ENCODE results near the gene SOX13. TPM values are rescaled to one million over a fixed set of nuclear protein-coding genes. Genes with fewer than 3 reads are reported as not detected.
"Not testable (repeated sequence)": the region's sequence is repeated elsewhere in the genome, so short reads cannot be mapped to it uniquely, and the experiment has no call there.

Gene SOX13
- total RNA-seq, 1 donor from 2014 or later, result 0.42 TPM

GRCh38 chr1:204087181-204087892 lies 14.4 kb downstream of the SOX13 start:
- intact Hi-C loops (cut with micrococcal nuclease), result no loop called here

- intact Hi-C loops (cut with micrococcal nuclease), result no loop called here
These were observed 15.1 kb downstream of the SOX13 start for GRCh38 chr1:204087893-204088528.

- intact Hi-C loops (cut with micrococcal nuclease), result no loop called here
These were observed 15.7 kb downstream of the SOX13 start for GRCh38 chr1:204088596-204088995.

- intact Hi-C loops (cut with micrococcal nuclease), result no loop called here
These were observed 16.3 kb downstream of the SOX13 start for GRCh38 chr1:204089044-204089751.

- intact Hi-C loops (cut with micrococcal nuclease), result not testable (repeated sequence)
These were observed 17.2 kb downstream of the SOX13 start for GRCh38 chr1:204090132-204090531.

GRCh38 chr1:204091066-204091465 lies 18.2 kb downstream of the SOX13 start:
- intact Hi-C loops (cut with micrococcal nuclease), result no loop called here

GRCh38 chr1:204091787-204092312 lies 18.9 kb downstream of the SOX13 start:
- intact Hi-C loops (cut with micrococcal nuclease), result no loop called here

GRCh38 chr1:204092632-204093420 lies 19.9 kb downstream of the SOX13 start:
- intact Hi-C loops (cut with micrococcal nuclease), result no loop called here

GRCh38 chr1:204093421-204093717 lies 20.5 kb downstream of the SOX13 start:
- intact Hi-C loops (cut with micrococcal nuclease), result no loop called here

- intact Hi-C loops (cut with micrococcal nuclease), result no loop called here
These were observed 20.9 kb downstream of the SOX13 start for GRCh38 chr1:204093781-204094180.

- intact Hi-C loops (cut with micrococcal nuclease), result no loop called here
These were observed 21.4 kb downstream of the SOX13 start for GRCh38 chr1:204094313-204094729.

- intact Hi-C loops (cut with micrococcal nuclease), result no loop called here
These were observed 22.1 kb downstream of the SOX13 start for GRCh38 chr1:204094856-204095634.

GRCh38 chr1:204096931-204097330 lies 24.0 kb downstream of the SOX13 start:
- intact Hi-C loops (cut with micrococcal nuclease), result no loop called here

GRCh38 chr1:204098683-204099082 lies 25.8 kb downstream of the SOX13 start:
- intact Hi-C loops (cut with micrococcal nuclease), result no loop called here

- intact Hi-C loops (cut with micrococcal nuclease), result not testable (repeated sequence)
These were observed 26.8 kb downstream of the SOX13 start for GRCh38 chr1:204099754-204100153.

- intact Hi-C loops (cut with micrococcal nuclease), result no loop called here
These were observed 29.2 kb downstream of the SOX13 start for GRCh38 chr1:204102029-204102611.

- intact Hi-C loops (cut with micrococcal nuclease), result no loop called here
These were observed 30.0 kb downstream of the SOX13 start for GRCh38 chr1:204102739-204103430.

GRCh38 chr1:204103431-204103741 lies 30.5 kb downstream of the SOX13 start:
- intact Hi-C loops (cut with micrococcal nuclease), result no loop called here

GRCh38 chr1:204104331-204105130 lies 31.6 kb downstream of the SOX13 start:
- intact Hi-C loops (cut with micrococcal nuclease), result no loop called here

All from T-helper 1 cell treated with Interleukin-12 subunit alpha and Interleukin-12 subunit beta and Interleukin-4 antibody, amounts not matched to agents 30 ng/mL and 1 ng/mL, for 36 hours (primary cell).